DOHH2 (cell line): ENCODE measurements around the gene CLPX.
"Not testable (repeated sequence)": the region's sequence is repeated elsewhere in the genome, so short reads cannot be mapped to it uniquely, and the experiment has no call there.

Experiments
- H3F3A ChIP-seq: fragments of 200-600 bp; sonication (generic), shearing (Covaris generic); 2 replicates; pipeline ENCODE4 v1.6.0; 2016; ENCODE audit warnings: antibody characterized with exemption, mild to moderate bottlenecking; ENCODE audit not compliant: control insufficient read depth, insufficient read depth
- H3K27ac ChIP-seq: fragments of 200-600 bp; sonication (generic); 2 replicates; pipeline ENCODE4 v1.5.1; 2014; ENCODE audit warnings: low read depth, mild to moderate bottlenecking, low read length, moderate library complexity
- H3K27me3 ChIP-seq: fragments of 200-600 bp; sonication (generic); 2 replicates; pipeline ENCODE4 v1.6.1; 2014; ENCODE audit warnings: mild to moderate bottlenecking, low read length, mixed read lengths; ENCODE audit not compliant: control insufficient read depth
- H3K36me3 ChIP-seq: fragments of 200-600 bp; sonication (generic); 2 replicates; pipeline ENCODE4 v1.6.1; 2014; ENCODE audit warnings: mild to moderate bottlenecking, low read length, moderate library complexity, mixed read lengths; ENCODE audit not compliant: control insufficient read depth
- H3K4me1 ChIP-seq: fragments of 200-600 bp; sonication (generic); 2 replicates; pipeline ENCODE4 v1.6.1; 2014; ENCODE audit warnings: mild to moderate bottlenecking, low read length, mixed read lengths; ENCODE audit not compliant: control insufficient read depth
- H3K4me2 ChIP-seq: fragments of 200-600 bp; sonication (generic); 2 replicates; pipeline ENCODE4 v1.6.0; 2014; ENCODE audit warnings: mild to moderate bottlenecking, low read length, moderate library complexity
- H3K4me3 ChIP-seq: fragments of 200-600 bp; sonication (generic); 2 replicates; pipeline ENCODE4 v1.5.1; 2014; ENCODE audit warnings: mild to moderate bottlenecking, low read length, mixed read lengths
- H3K79me2 ChIP-seq: fragments of 200-600 bp; sonication (generic); 2 replicates; pipeline ENCODE4 v1.6.1; 2014; ENCODE audit warnings: mild to moderate bottlenecking, low read length, mixed read lengths; ENCODE audit not compliant: control insufficient read depth
- H3K9me2 ChIP-seq: fragments of 200-600 bp; sonication (generic); replicated peaks from 2 replicates; pipeline ENCODE4 v1.6.1; 2014; ENCODE audit warnings: mild to moderate bottlenecking, low read length, mixed read lengths; ENCODE audit not compliant: control insufficient read depth
- H3K9me3 ChIP-seq: fragments of 200-600 bp; sonication (generic); 2 replicates; pipeline ENCODE4 v1.6.1; 2014; ENCODE audit warnings: antibody characterized with exemption, low read length, mixed read lengths; ENCODE audit not compliant: control insufficient read depth, insufficient read depth
- H4K20me1 ChIP-seq: fragments of 200-600 bp; sonication (generic); 2 replicates; pipeline ENCODE4 v1.6.0; 2014; ENCODE audit warnings: low read depth, mild to moderate bottlenecking, antibody characterized with exemption, low read length, moderate library complexity; ENCODE audit not compliant: control insufficient read depth, insufficient read depth
- CTCF ChIP-seq: fragments of 200-600 bp; sonication (generic); IDR thresholded peaks from one replicate; pipeline ENCODE4 v1.5.1; 2014; ENCODE audit warnings: antibody characterized with exemption, mild to moderate bottlenecking, low read depth, low read length; ENCODE audit not compliant: poor library complexity, severe bottlenecking
- EZH2phosphoT487 ChIP-seq: fragments of 200-600 bp; sonication (generic); IDR thresholded peaks from 2 replicates; pipeline ENCODE4 v1.6.1; 2017; ENCODE audit warnings: borderline replicate concordance, mild to moderate bottlenecking, antibody characterized with exemption, low read length, moderate library complexity, mixed read lengths

The CLPX gene

DNA sequence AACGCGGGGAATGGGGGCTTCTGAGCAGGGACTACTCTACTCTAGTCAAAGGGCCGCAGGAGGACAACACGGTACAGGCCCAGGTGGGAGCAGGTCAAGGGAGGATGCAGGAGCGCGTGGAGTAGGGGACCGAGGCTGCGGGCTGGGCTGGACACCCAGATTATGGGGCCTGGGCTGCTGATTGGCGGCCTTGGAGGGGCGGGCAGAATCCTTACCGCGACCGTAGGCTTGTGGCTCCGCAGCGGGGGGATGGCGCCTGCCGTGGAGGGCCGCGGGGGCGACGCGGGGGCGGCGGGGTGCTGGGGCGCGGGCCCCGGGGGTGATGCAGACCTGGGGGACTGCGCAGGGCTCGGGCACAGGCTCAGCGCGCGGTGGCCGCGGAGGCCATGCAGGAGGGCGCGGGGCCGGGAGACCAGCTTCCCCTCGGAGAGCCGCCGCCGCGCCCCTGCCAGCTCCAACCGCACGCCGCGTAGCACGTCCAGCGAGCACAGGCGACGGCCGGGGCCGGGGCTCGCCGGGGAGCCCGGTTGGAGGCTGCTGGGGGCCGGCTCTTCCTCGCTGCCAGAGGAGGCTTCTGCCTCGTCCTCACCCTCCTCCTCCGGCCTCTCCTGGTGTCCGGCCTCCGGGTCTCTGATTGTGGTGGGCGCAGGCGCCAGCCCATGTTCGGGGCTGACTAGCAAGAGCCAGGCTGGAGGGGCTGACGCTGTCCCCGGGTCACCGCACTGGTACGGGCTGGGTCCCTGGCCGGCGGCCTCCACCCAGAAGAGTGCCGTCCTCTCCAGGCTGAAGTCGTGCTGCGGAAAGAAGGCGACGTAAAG, 83.0 kb downstream of the CLPX start:
- Histone ChIP-seq H3K9me3 (no peaks in the 10 kb centered on the region), H3K9me2 (no peaks in the 10 kb centered on the region), H3K4me1 (no peaks in the 10 kb centered on the region), H3K36me3 (peaks cover 44% of the 10 kb centered on the region), H3K27me3 (no peaks in the 10 kb centered on the region), H3K4me3 (no peak overlapping the region), H3F3A (no peaks in the 10 kb centered on the region), H3K27ac (no peak overlapping the region), H3K4me2 (no peak overlapping the region), H4K20me1 (no peaks in the 10 kb centered on the region), H3K79me2 (no peaks in the 10 kb centered on the region)
- peak; percentile 4 for TF ChIP-seq CTCF
- no peak for TF ChIP-seq EZH2phosphoT487

DNA sequence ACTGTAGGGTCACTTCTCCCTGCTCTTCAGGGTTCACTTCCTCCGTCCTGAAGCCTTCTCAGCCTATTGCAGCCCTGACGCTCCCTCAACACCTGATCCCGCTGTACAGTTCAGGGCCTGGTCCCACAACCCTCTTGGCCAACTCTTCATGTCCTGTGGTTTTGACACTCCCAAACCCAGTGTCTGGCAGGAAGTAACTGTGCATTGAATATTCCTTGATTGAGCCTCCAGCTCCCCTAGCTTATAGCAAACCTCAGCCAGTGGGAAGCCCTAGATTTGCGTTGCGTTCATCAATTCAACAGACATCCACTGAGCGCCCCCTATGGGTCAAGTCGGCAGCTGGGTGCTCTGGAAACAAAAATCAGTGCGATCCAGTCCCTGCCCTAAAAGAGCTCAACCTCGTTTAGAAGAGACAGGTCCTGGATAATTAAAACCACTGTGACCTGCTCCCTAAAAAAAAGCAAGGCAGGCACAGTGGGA, 83.7 kb downstream of the CLPX start:
- Histone ChIP-seq H3K9me3 (no peaks in the 10 kb centered on the region), H3K27ac (no peak overlapping the region), H3K4me1 (no peaks in the 10 kb centered on the region), H3K4me3 (no peak overlapping the region), H3K79me2 (no peaks in the 10 kb centered on the region), H4K20me1 (no peaks in the 10 kb centered on the region), H3K4me2 (no peak overlapping the region), H3K9me2 (no peaks in the 10 kb centered on the region), H3K27me3 (no peaks in the 10 kb centered on the region), H3K36me3 (peaks cover 44% of the 10 kb centered on the region), H3F3A (no peaks in the 10 kb centered on the region)
- TF ChIP-seq CTCF: peak; percentile 96
- no peak for TF ChIP-seq EZH2phosphoT487

DNA sequence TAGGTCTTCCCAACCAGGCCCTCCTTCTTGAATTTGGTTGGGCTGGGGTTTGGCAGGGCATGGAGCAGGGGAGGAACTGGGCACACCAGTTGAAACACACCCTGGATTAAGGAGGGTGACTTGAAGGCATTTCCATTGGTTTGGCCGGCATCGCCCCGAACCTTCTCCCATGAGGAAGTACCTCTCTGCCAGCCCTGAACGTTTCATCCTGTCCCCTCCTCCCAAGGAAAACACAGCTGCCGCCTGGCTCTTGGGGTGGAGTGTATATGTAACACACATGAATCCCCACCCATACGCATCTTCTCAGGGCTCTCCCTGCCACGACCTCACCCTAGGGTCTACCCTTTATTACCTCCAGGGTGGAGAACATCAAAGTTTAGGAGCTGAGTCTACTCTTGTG, 84.7 kb downstream of the CLPX start:
- H3K27me3 ChIP-seq: no peaks in the 10 kb centered on the region
- no peaks in the 10 kb centered on the region for H3F3A ChIP-seq
- H3K36me3 ChIP-seq: peaks cover 41% of the 10 kb centered on the region
- H3K27ac ChIP-seq: no peak overlapping the region
- H3K4me1 ChIP-seq: no peaks in the 10 kb centered on the region
- H3K4me3 ChIP-seq: no peak overlapping the region
- H3K4me2 ChIP-seq: no peak overlapping the region
- H3K9me2 ChIP-seq: no peaks in the 10 kb centered on the region
- TF ChIP-seq CTCF: no peak
- no peak for TF ChIP-seq EZH2phosphoT487
- no peaks in the 10 kb centered on the region for H3K79me2 ChIP-seq
- no peaks in the 10 kb centered on the region for H3K9me3 ChIP-seq
- H4K20me1 ChIP-seq: no peaks in the 10 kb centered on the region

DNA sequence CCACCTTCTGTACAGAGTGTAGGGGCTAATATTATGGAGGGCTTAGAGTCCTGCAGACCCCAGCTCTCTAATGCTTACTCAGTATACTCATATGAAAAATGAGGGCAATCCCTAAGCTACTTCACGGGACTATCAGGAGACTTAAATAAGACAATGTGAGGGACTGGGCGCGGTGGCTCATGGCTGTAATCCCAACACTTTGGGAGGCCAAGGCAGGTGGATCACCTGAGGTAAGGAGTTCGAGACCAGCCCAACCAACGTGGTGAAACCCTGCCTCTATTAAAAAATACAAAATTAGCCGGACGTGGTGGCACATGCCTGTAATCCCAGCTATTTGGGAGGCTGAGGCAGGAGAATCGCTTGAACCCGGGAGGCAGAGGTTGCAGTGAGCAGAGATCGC, 85.3 kb downstream of the CLPX start:
- H3K27ac ChIP-seq, H3K4me3 ChIP-seq, H3K4me1 ChIP-seq, H3F3A ChIP-seq, H3K4me2 ChIP-seq, H3K9me2 ChIP-seq, H3K27me3 ChIP-seq, H3K79me2 ChIP-seq, H4K20me1 ChIP-seq, H3K9me3 ChIP-seq: not testable (repeated sequence)
- H3K36me3 ChIP-seq: peaks cover 41% of the 10 kb centered on the region
